SIG-M5 treated with dmso at 0.1 percent for 504 hours (cell line): ENCODE data around the gene MED9.
"Not testable (repeated sequence)": the region's sequence is repeated elsewhere in the genome, so short reads cannot be mapped to it uniquely, and the experiment has no call there.

ENCODE experiments used
- DNase-seq: peaks from one replicate; lab custom pipeline; 2025; ENCODE audit not compliant: unreplicated experiment; lab: John Stamatoyannopoulos, UW

Gene MED9, protein sequence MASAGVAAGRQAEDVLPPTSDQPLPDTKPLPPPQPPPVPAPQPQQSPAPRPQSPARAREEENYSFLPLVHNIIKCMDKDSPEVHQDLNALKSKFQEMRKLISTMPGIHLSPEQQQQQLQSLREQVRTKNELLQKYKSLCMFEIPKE

DNA sequence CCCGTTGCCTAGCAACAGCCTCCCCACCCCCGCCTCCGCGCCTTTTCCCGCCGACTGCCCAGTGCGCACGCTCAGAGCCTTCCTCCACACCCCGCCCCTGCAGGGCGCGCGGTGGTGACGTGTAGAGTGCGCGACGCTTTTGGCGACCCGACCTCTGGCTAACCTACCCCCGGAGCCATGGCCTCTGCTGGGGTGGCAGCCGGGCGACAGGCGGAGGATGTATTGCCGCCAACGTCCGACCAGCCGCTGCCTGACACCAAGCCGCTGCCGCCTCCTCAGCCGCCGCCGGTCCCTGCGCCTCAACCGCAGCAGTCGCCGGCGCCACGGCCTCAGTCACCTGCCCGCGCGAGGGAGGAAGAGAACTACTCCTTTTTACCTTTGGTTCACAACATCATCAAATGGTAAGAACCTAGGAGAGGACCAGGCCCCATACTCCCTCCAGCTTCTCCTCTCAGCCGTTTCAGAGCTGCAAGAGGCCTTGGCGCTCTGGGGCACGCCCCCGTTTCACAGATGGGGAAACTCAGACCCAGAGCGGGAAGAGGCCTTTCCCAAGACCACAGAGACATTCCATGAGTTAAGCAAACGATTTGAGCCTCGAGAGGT, at the start of gene MED9:
MED9 (plus strand) TSS at position 136 of the 603 bp plus-strand sequence; CDS start at position 178, 42 bp downstream.
- DNase-seq: peak; percentile 78

- no peak for DNase-seq
These were observed 47.6 kb upstream of the MED9 start for GRCh38 chr17:17429222-17429621.

GRCh38 chr17:17430924-17431323, 45.9 kb upstream of the MED9 start:
- not testable (repeated sequence) for DNase-seq

DNA sequence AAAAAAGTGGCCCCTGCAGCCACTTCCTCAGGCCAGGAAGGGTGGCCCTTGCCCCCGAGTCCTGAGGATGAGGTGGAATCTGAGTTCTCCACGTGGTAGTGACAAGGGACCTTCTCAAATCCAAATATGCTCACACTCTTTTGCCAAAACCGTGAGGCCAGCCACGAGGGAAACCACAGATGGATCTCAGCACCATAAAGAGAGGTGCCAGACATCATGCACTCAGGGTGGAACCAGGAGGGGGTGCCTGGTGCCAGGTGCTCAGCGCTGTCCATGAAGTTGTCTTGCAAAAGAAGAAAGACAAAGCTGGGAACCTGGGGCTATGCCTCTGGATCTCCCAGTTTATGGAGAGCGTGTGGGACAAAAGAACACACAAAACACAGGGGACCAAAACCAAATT, 45.2 kb upstream of the MED9 start:
- no peak for DNase-seq

DNA sequence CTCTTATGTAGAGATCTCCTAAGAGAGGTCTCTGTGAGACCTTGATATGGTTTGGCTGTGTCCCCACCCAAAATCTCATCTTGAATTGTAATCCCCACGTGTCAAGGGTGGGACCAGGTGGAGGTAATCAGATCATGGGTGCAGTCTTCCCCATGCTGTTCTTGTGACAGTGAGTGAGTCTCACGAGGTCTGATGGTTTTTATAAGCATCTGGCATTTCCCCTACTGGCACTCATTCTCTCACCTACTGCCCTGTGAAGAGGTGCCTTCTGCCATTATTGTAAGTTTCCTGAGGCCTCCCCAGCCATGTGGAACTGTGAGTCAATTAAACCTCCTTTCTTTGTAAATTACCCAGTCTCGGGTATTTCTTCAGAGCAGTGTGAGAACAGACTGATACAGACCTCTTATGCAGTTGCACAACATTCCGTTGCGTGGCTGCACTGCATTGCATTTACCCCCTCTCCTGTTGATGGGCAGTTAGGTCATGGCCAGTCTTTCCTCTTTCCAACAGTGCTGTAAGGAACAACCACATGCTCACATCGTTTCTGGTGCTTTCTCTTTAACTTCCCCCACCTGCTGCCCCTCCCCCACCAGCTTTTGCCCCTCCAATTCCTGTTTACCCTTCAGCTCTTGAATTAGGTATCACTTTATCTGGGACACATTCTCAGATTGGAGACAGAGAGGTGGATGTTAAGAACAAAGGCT, 43.6 kb upstream of the MED9 start:
- peak; percentile 83 for DNase-seq

GRCh38 chr17:17434477-17434876, 42.3 kb upstream of the MED9 start:
- DNase-seq: no peak

DNA sequence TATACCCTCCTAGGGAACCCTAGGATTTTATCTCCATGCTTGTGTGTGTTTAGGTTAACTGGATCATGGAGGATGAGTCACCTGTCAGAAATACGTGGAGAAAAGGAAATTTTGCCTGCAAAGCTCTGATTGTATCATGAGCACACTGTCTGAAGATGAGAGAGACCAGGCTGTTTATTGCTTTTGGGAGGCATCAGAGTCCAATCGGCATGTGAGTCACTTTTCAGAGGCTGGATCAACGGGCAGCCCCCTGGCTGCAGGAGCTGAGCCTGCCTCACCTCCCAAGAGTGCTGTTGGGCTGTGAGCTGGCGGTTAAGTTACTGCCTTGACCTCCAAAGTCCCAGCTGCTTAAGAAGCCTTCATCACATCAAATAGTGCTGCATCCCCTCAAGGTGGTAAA, 41.5 kb upstream of the MED9 start:
- DNase-seq: no peak

DNA sequence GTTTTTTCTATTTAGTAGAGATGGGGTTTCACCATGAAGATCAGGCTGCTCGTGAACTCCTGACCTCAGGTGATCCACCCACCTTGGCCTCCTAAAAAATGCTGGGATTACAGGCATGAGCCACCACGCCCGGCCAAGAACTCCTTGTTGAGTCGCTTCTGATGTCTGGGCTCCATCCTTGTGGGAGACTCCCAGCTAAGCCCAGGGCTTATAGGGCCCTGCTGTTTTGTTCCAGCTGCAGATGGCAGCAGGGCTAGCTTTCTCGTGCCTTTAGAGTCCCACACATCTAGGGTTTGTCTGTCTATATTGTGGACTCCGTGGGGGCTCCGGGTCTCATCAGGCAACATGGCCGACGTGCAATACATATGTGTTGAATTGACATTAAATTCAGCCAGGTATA, 39.3 kb upstream of the MED9 start:
- no peak for DNase-seq

- DNase-seq: no peak
These were observed 38.9 kb upstream of the MED9 start for GRCh38 chr17:17437893-17438292.

- DNase-seq: peak; percentile 62
These were observed 36.6 kb upstream of the MED9 start for GRCh38 chr17:17440010-17440843.

DNA sequence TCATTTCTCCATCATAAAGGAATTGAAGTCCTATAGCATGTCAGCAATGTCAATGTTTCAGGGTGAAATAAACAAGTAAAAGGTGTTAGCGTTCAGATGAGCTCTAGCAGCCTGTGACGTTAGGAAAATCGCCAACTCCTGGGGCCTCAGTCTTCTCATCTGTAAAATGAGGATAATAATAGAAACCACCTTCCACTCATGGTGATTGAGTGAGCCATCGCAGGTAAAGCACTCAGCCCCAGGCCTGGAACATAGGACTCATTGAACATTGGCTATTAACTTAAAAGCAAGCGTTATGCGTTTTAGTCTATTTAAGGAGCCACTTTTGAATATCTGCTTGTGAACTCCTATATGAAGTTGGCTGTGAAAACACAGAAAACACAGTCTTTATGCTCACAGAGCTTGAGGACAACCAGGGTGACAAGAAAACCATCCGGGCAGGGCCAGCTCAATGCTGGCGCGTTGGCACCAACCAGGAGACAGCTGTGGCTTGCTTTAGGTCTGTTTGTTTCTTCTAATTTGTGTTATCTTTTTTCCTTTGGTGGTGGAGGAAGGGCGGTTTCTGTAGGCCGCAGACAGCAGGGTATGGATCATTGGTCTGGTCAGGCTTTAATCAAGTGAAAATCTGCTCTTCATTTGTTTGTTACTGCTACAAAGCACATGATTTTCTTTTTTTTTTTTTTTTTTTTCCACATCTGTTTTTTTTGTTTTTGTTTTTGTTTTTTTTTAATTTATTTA, 35.7 kb upstream of the MED9 start:
- DNase-seq: no peak

GRCh38 chr17:17443173-17443572, 33.6 kb upstream of the MED9 start:
- DNase-seq: no peak

GRCh38 chr17:17445296-17445924, 31.4 kb upstream of the MED9 start:
- no peak for DNase-seq

- peak; percentile 65 for DNase-seq
These were observed 30.7 kb upstream of the MED9 start for GRCh38 chr17:17445925-17446665.

GRCh38 chr17:17446666-17447155, 30.1 kb upstream of the MED9 start:
- no peak for DNase-seq

DNA sequence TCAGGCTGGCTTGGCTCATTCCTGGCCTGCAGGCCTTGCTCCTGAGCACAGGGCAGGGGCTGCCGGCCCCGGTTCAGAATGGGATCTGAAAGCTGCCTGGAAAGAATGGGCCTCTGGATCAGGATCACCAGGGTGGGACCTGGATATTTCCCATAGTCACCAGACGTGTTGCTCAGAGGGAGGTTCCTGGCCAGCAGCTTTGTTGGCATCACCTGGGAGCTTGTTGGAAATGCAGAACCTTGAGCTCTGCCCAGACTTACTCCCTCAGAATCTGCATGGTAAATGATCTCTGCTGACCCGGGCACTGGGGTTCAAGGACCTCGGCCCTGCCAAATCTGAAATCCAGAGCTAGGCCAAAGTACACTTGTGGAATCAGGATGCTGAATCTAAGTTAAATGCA, 29.5 kb upstream of the MED9 start:
- no peak for DNase-seq

DNA sequence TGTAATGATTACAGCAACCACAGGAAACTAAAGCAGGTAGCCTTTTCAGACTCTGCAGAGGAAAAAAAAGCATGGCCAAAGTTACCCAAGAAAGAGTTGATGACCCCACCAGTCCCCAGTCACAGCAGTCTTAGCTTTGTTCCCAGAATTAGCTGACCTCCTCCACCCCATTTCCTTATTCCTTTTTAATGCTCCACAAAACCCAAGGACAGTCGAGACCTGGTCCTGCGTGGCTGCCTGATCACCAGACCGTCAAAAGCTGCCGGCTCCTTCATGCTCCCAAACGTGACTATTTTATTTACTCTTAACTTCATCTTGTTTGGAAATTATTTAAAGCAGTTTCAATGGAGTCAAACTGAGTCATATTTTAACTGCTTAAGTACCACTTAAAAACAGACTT, 28.7 kb upstream of the MED9 start:
- no peak for DNase-seq

GRCh38 chr17:17448723-17449122, 28.1 kb upstream of the MED9 start:
- DNase-seq: no peak

GRCh38 chr17:17453088-17453487, 23.7 kb upstream of the MED9 start:
- no peak for DNase-seq

DNA sequence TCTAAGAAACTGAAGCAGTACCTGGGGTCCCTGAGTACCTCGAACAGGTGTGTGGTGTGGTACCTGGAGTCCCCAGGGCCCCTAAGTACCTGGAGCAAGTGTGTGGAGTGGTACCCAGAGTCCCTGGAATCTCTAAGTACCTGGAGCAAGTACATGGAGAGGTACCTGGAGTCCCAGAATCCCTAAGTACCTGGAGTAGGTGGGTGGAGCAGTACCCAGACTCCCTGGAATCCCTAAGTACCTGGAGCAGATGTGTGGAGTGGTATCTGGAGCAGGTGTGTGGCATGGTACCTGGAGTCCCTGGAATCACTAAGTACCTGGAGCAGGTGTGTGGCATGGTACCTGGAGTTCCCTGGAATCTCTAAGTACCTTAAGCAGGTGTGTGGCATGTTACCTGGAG, 22.5 kb upstream of the MED9 start:
- no peak for DNase-seq
